Lung (tissue), 12 donors: ENCODE data around the gene LEKR1. TPM values are rescaled to one million over a fixed set of nuclear protein-coding genes. Genes with fewer than 3 reads are reported as not detected.
A peak's percentile ranks its signal among the peaks of the same experiment; 100 is the strongest.
"Not testable (repeated sequence)": the region's sequence is repeated elsewhere in the genome, so short reads cannot be mapped to it uniquely, and the experiment has no call there.

ENCODE experiments used
- ATAC-seq: fragments of 200-7000 bp; cut with Tn5 transposase; one replicate; pipeline ENCODE4 v1.9.1; 2020; ENCODE audit warnings: moderate number of reproducible peaks; ENCODE audit not compliant: insufficient read depth, low FRiP score
- DNase-seq, 3 donors: peaks; one replicate each; pipeline ENCODE4 v3.0.0-alpha.2; 2013 to 2017
- H3K27ac ChIP-seq, 2 donors: one replicate each; pipeline ENCODE4 v1.5.1; 2013; ENCODE audit warnings: mild to moderate bottlenecking in 2 of 2, moderate library complexity in 2 of 2, control low read depth in 1 of 2, inconsistent platforms in 1 of 2, low read depth in 1 of 2, low read length in 1 of 2
- H3K27me3 ChIP-seq, 3 donors: one replicate each; pipeline ENCODE4 v1.5.1; 2013; ENCODE audit warnings: low read length in 2 of 3; ENCODE audit not compliant: control insufficient read depth in 3 of 3, insufficient read depth in 3 of 3
- H3K36me3 ChIP-seq, 4 donors: one replicate each; pipeline ENCODE4 v1.5.1; 2013; ENCODE audit warnings: low read length in 4 of 4, mild to moderate bottlenecking in 1 of 4, moderate library complexity in 1 of 4; ENCODE audit not compliant: control insufficient read depth in 4 of 4, insufficient read depth in 4 of 4
- H3K4me1 ChIP-seq, 5 donors: one replicate each; pipeline ENCODE4 v1.5.1; 2013; ENCODE audit warnings: low read length in 5 of 5, mild to moderate bottlenecking in 2 of 5, moderate library complexity in 1 of 5; ENCODE audit not compliant: control insufficient read depth in 5 of 5, insufficient read depth in 5 of 5
- H3K4me3 ChIP-seq: one replicate; pipeline ENCODE4 v1.5.1; 2013; ENCODE audit warnings: mild to moderate bottlenecking, control low read depth, moderate library complexity
- H3K9ac ChIP-seq, 2 donors: one replicate each; pipeline ENCODE4 v1.5.1; 2013; ENCODE audit warnings: low read length in 2 of 2, control low read depth in 1 of 2; ENCODE audit not compliant: insufficient read depth in 1 of 2
- H3K9me3 ChIP-seq, 4 donors: one replicate each; pipeline ENCODE4 v1.5.1; 2013; ENCODE audit warnings: low read length in 3 of 4, mild to moderate bottlenecking in 1 of 4, moderate library complexity in 1 of 4; ENCODE audit not compliant: control insufficient read depth in 4 of 4, insufficient read depth in 3 of 4
- WGBS, 2 donors: extraction: QIAGEN DNeasy Blood & Tissue Kit; methylation state at CpG; one replicate each; pipeline ENCODE4 v1.1.7; 2013; 5-methylcytosine and 5-hydroxymethylcytosine counted together
- polyA plus RNA-seq, 2 donors: library from polyadenylated mRNA; stranded (reverse); fragments of 200-250 nt; gene quantifications; one replicate each; pipeline ENCODE4 v1.2.1, GENCODE V29; 2013
- total RNA-seq, 2 donors: library from RNA; depleted of rRNA in 1 of 2; stranded (reverse); fragments of >200 nt in 1 of 2; gene quantifications; one replicate each; pipeline ENCODE4 v1.2.1, GENCODE V29; 2014 to 2021
- TF ChIP-seq, protein P1 (sequence below): IDR thresholded peaks from 2 replicates; pipeline ENCODE4 v1.5.1; 2012; ENCODE audit warnings: mild to moderate bottlenecking; ENCODE audit errors: control extremely low read depth, extremely low read depth
- donor health status: control.
- donor health status: control.
- donor health status: Bipolar disorder and iron deficiency.
- donor health status: healthy.
- donor health status: DM: yes; HTN: yes; CAD: no.

LEKR1 gene
- total and polyA plus RNA-seq, 4 donors: 0.71 to 5.4 (median 3.2) TPM

DNA sequence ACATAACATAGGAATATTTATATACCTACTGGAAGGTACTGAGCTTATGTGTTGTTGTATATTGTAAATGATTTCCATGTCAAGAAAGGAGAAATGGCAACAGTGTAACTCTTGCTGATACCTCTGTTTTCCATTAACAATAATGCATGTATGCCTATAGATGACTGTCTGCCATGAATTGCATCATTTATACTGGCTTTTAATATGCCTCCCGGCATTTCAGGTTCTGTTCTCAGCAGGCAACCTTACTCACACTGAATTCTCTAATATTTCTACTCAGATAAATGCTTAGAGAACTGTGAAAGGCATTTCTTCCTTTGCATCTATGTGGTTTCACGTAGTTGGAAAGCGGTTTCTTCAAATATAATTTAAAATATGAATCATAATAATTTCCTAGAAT is 41.8 kb downstream of the LEKR1 start:
- no peaks in the 10 kb centered on the region for H3K4me1 ChIP-seq
- TF ChIP-seq, protein P1, sequence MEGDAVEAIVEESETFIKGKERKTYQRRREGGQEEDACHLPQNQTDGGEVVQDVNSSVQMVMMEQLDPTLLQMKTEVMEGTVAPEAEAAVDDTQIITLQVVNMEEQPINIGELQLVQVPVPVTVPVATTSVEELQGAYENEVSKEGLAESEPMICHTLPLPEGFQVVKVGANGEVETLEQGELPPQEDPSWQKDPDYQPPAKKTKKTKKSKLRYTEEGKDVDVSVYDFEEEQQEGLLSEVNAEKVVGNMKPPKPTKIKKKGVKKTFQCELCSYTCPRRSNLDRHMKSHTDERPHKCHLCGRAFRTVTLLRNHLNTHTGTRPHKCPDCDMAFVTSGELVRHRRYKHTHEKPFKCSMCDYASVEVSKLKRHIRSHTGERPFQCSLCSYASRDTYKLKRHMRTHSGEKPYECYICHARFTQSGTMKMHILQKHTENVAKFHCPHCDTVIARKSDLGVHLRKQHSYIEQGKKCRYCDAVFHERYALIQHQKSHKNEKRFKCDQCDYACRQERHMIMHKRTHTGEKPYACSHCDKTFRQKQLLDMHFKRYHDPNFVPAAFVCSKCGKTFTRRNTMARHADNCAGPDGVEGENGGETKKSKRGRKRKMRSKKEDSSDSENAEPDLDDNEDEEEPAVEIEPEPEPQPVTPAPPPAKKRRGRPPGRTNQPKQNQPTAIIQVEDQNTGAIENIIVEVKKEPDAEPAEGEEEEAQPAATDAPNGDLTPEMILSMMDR: no peak
- H3K4me3 ChIP-seq: no peak overlapping the region
- H3K27ac ChIP-seq: no peak overlapping the region
- H3K9ac ChIP-seq: no peak overlapping the region
- H3K9me3 ChIP-seq: peaks cover 0 to 4% (median 0%) of the 10 kb centered on the region in 4 donors
- 88 to 92% methylated on average over 3 of the region's 3 CpGs for WGBS, 2 donors
- no peaks in the 10 kb centered on the region for H3K36me3 ChIP-seq
- DNase-seq: no peak
- no peaks in the 10 kb centered on the region for H3K27me3 ChIP-seq
- ATAC-seq: no peak

DNA sequence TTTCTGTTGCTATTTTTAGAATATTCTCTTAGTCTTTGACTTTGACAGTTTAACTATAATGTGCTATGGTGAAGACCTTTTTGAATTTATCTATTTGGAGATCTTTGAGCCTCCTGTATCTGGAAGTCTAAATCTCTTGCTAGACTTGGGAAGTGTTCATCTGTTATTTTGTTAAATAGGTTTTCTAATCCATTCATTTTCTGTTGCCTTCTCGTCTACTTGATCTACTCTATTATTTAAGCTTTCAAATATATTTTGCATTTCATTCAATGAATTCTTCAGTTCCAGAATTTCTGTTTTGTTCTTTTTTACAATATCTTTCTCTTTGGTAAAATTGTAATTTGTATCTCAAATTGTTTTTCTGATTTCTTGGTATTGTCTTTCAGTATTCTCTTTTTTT is 47.8 kb downstream of the LEKR1 start:
- H3K9me3 ChIP-seq: peaks cover 0 to 19% (median 6%) of the 10 kb centered on the region in 4 donors
- no peak overlapping the region for H3K27ac ChIP-seq
- DNase-seq (no peak), ATAC-seq (no peak)
- H3K36me3 ChIP-seq: no peaks in the 10 kb centered on the region
- no peak overlapping the region for H3K4me3 ChIP-seq
- H3K9ac ChIP-seq: no peak overlapping the region
- no peaks in the 10 kb centered on the region for H3K4me1 ChIP-seq
- 87 to 90% methylated on average over 1 of the region's 1 CpG for WGBS, 2 donors
- TF ChIP-seq, protein P1: no peak
- no peaks in the 10 kb centered on the region for H3K27me3 ChIP-seq

GRCh38 chr3:156879491-156879890 is 53.3 kb downstream of the LEKR1 start:
- H3K27ac ChIP-seq, H3K36me3 ChIP-seq, H3K4me3 ChIP-seq, DNase-seq, H3K27me3 ChIP-seq, H3K9ac ChIP-seq, H3K4me1 ChIP-seq, ATAC-seq: not testable (repeated sequence)
- WGBS, 2 donors: 94 to 96% methylated on average over 3 of the region's 3 CpGs
- H3K9me3 ChIP-seq: peaks cover 0 to 20% (median 12%) of the 10 kb centered on the region in 4 donors

DNA sequence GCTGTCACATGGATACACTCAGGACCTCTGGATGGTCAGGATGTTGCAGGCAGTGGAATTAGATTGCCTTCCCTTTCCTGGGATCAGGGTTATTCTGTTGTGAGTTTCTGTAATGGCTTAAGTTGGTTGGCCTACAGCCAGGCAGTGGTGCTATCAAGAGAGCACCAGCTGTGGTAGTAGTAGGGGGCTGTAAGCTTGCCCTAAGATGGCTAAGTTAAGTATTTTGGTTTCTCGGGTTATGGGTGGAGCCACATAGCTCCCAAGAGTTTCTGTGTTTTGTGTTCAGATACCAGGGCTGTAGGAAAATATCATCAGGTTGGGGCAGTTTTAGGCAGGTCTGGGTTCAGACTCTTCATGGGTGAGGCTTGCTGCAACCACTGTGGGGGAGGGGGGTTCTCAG is 59.6 kb downstream of the LEKR1 start:
- DNase-seq (peak in 2 of 3 donors; percentile 22 to 41), ATAC-seq (no peak)
- 88 to 96% methylated on average over 1 of the region's 1 CpG for WGBS, 2 donors
- TF ChIP-seq, protein P1: no peak
- no peak overlapping the region for H3K27ac ChIP-seq
- no peaks in the 10 kb centered on the region for H3K27me3 ChIP-seq
- H3K9ac ChIP-seq: no peak overlapping the region
- peaks cover 0 to 18% (median 0%) of the 10 kb centered on the region in 5 donors for H3K4me1 ChIP-seq
- no peaks in the 10 kb centered on the region for H3K36me3 ChIP-seq
- peaks cover 0 to 3% (median 1%) of the 10 kb centered on the region in 4 donors for H3K9me3 ChIP-seq
- no peak overlapping the region for H3K4me3 ChIP-seq
